Activated CD8-positive, alpha-beta memory T cell treated with anti-CD3 and anti-CD28 coated beads for 1 hour (primary cell): ENCODE measurements around the gene NKX1-1.
"Not testable (repeated sequence)": the region's sequence is repeated elsewhere in the genome, so short reads cannot be mapped to it uniquely, and the experiment has no call there.

ENCODE experiments used
- DNase-seq, 2 donors: peaks; one replicate each; pipeline ENCODE4 v3.0.0-alpha.2; 2020; ENCODE audit warnings: low read depth in 1 of 2; ENCODE audit errors: extremely low read depth in 1 of 2

NKX1-1 gene

DNA sequence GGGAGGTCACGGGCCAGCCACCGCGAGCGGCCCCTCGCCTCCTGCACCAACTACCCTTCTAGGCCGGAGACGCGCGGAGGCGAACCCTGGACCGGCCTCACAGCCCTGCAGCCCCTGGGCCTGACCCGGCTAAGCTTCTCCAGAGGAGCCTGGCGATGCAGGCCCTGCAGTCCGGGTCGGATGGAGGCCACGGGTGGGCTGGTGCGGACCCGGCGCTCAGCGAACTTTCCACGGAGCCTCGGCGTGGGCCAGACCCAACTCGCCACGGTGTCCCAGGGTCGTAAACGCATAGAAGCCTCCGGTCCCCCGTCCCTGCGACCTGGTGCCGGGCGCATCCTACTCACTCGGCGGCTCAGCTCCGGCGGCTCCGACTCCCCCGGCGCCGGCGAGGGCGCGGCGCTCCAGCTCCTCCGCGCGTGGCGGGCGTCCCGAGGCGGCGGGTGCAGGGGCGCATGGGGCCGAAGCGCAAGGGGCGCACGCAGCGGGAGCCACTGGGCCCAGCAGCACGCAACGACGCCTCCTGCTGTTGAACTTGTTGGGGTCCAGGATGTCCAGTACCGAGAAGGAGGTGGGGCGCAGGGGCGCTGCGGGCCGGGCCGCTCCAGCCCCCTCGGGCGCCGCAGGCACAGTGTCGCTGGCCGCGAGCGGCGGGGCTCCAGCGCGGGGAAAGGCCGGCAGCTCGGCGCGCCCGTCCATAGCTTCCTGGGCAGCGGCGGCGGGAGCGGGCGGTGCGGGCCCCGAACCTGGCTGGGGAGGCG is 427 bp downstream of the NKX1-1 start:
- DNase-seq, result no peak

DNA sequence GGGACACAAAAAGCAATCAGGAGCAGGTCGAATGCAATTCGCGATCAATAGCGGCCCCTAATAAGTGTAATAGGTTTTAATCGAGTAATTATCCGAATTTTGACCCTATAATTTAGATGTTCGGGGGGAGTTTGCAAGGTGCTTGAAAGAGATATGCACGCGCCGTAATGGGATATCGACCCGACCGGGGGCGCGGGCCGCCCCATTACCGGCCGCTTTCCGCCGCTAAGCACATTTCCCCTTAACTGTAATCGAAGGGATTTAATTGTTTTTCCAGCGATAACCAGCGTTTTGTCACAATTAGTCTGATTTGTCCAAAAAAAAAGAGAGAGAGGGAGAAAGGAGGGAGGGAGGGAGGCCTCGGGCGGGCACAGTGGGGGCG is 997 bp downstream of the NKX1-1 start:
- no peak for DNase-seq

DNA sequence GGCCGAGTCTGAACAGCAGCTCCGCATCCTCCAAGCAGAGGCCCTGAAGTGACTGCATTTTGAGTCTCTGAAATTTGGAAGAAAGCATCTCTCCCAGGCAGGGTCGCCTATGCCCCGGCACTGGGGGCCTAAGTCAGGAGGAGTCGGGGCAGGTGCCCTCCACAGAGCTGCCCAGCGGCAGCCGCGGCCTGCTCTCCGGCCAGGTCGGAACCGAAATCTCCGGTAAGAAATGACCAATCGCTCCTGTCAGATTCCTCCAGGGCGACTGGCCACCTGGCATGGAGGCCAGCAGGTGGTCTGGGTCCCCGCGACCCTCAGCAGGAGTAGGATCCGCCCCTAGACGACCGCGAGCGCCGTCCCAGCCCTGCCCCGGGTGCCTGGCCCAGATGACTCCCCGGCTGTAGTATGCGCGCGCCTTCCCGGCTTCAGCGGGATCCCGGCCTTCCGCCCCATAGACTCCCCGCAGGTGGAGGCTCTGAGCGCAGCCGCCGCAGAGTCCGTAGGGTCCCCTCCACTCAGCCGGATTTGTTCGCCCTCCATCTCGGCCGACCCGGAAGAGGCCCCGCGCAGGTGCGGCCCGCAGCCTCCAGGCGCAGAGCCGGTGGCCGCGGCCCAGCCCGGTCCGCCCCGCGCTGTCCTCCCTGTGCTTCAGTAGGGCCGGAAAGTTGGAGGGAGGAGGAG is 1.5 kb downstream of the NKX1-1 start:
- DNase-seq, result no peak

DNA sequence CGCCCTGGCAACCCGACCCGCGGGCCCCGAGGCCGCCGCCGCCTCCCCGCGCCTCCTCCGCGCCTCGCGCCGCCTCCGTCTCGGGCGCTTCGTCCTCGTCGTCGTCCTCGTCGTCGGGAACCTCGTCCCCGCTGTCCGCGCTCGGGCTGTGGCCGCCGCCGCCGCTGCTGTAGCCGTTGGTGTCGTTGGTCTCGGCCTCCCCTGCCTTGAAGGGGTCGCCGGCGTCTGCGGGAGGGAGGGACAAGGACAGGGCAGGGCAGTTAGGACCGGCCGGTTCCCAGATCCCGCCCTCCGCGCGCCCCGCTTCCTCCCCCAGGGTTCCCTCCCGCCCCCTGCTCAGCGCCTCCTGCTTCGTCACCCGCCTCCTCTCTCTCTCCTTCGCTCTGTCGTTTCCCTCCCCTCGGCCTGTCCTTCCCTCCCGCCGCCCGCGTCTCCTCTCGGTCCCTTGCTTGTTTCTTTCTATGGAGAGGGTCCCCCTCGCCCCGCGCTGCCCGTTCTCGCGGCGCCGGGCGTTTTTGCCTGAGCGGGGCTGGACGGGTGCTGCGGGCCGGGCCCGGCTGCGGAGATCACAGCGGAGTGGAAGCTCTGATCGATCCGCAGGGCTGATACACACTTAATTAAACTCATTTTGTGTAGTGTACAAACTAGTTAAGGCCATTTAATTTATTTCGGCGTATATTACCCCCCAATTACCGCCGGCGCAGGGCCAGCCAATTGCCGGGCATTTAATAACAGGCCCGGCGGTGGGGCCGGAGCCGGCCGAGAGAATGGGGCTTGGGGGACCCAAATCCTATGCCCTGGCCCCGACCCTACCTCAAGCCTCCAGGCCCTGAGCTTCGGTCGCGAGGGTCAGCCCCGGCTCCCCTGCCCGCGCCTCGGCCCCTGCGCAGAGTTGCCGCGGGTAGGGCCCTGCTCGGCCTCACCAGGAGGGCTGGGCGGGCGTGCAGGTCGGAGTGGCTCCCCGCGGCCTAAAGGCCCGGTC is 2.4 kb downstream of the NKX1-1 start:
- DNase-seq, result no peak

DNA sequence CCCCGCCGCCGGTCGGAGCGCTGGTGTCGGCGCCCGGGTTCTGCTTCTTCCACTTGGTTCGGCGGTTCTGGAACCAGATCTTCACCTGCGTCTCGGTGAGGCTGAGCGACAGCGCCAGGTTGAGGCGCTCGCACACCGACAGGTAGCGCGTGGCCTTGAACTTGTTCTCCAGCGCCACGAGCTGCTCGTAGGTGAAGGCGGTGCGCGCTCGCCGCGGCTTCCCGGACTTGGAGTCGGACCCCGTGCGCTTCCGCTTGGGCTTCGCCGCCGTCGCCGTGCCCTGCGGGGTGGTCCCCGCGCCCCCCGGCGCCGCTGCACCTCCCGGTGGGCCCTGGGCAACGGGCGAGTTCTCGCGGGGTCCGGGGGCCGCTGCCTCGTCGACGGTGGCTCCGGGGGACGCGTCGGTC is 3.1 kb downstream of the NKX1-1 start:
- DNase-seq, result no peak

DNA sequence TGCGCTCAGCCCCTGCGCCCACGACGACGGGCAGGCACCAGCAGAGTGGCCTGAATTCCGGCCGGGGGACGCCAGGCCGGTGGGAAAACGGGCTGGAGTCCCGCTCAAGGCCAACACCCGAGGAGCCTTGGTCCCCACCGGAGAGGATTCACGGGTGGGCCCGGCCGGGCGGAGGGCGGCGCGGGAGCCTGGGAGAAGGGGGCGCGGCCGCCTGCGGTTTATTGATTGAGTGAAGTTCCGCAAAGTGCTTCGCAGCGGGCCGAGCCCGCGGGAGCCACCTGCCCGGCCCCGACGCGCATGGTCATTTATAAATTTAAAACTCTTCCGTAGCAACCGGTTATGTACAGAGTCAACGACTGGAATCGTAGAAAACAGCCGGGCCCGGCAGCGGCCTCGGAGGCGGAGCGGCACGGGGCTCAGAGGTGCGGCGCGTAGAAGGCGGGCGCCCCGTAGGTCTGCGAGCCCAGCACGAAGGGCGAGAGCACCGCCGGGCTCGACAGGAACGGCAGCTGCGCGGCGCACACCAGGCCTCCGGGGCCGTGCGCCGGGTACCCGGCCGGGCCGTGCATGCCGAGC is 3.6 kb downstream of the NKX1-1 start:
- no peak for DNase-seq

DNA sequence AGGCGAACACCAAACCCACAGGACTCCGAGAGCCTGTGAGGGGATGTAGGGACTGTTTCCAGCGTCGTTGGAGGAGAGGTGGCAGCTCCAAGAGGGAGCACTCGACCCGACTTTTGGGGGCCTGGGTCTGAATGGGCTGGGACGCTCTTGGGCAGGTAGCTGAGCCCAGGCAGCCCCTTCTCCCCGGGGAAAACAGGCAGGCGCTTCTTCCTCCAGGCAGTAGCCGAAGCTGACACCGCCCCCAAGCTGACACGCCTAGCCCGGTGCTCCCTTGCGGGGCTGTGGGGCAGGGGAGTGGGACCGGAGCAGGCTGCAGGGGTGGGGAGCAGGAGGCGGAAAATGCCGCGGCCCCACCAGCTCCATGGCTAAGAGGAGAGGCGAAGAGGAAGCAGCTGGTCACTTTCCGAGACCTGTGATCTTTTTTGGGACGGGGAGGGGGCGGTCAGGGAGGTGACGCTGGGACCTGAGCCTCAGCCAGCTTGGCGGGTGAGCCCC is 4.2 kb downstream of the NKX1-1 start:
- DNase-seq, result no peak

DNA sequence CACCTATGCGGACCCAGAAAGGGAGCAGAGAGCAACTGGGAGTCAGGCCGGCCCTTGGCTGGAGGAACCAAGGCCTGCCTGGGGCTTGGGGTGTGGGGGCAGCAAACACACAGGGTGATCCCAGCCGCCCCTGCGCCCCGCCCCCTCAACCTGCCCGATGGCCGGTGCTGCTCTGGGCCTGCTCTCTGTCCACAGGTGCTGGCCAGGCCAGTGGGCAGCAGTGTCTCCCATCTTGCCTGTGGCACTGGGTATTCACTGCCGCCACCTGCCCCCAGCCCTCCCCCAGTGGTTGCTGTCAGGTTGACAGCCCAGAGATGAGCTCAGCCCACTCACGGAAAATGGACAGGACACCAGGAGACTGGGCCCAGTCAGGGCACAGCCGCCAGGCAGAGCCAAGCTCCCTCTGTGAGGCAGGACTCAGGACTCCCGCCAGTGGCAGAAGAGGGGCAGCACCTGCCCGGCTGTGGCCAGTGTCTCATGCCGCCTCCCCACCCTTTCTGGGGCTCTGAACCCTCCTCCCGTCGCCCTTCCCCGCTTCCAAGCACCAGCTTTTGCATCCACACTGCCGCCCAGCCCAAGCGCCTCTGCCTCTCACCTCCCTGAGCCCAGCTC is 4.7 kb downstream of the NKX1-1 start:
- DNase-seq, result no peak

DNA sequence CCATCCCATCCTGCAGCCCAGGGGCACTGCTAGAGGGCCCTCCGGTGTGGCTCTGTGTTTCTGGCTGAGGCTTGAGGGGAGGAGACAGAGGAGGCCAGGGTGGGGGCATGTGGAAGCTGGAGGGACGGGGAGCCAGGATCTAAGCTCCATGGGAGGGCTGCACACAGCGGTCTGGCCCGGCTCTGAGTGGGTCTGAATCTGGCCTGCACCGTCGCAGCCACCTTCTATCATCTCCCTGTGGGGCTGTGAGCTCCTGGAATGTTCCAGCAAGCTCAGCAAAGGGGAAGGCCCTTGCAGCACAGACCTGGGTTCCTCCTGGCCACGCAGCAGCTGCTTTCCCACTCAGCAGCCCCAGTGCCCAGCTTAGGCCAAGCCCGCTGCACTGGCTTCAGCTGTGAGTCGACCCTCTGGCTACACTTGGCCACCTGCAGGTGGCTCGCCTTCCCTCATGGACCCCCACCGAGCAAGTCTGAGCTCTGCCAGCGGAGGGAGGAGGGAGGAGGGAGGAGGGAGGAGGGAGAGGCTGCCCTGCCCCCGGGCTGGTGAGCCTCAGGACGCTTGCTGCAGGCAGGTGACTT is 5.3 kb downstream of the NKX1-1 start:
- DNase-seq, result no peak

DNA sequence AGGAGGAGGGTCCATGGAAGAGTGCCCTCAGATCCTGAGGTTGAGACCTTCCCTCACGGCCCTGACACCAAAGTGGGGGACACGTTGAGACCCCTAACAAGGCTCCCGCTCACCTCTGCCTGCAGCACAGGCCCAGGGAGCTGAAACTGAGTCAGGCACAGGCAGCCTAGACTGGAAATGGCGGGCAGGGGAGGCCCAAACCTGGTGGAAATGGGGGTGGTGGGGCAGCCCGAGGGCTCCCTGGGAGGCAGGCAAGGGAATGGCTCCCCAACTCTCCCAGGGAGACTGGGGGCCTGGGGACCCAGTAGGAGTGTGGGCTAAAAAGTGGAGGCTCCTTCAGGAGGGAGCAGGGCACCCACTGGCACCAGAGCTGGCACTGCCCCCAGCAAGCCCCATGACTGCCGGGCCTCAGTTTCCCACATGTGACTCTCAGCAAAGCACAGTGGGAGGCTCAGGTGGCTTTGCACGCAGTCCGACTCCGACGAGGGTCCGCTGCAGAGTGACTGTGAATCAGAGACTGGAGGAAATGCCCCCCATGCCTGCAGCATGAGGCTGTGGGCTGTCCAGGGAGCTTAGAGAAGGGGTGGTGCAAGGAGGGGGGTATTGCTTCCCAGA is 5.9 kb downstream of the NKX1-1 start:
- no peak for DNase-seq

DNA sequence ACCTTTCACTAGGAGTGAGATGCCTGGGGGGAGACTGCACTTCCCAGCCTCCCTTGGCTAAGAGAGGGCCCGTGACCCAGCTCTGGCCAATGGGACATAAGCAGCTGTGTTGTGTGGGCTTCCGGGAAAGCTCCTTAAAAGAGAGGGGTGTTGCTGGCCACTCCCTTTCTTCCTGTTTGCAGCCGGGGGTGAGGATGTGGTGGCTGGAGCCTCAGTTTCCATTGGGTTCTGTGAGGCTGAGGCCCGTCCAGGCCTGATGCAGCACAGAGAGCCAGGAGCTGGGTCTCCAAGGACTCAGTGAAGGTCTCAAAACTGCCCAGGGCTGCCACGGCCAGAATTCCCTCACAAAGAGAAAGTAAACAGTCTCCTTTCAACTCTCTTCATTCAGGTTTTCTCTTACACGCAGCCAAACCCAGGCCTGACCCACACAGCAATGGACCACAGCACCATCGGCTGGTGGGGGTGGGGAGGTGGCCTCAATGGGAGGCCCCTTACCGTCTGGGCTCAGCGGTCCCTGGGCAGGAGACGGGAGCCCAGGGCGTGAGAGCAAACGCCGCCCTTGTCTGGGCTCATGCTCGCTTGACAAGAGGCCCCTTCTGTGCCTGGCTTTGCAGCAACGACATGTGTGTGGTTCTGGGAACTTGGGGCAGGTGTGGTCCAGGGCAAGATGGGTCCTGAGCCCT is 6.6 kb downstream of the NKX1-1 start:
- DNase-seq, result no peak

DNA sequence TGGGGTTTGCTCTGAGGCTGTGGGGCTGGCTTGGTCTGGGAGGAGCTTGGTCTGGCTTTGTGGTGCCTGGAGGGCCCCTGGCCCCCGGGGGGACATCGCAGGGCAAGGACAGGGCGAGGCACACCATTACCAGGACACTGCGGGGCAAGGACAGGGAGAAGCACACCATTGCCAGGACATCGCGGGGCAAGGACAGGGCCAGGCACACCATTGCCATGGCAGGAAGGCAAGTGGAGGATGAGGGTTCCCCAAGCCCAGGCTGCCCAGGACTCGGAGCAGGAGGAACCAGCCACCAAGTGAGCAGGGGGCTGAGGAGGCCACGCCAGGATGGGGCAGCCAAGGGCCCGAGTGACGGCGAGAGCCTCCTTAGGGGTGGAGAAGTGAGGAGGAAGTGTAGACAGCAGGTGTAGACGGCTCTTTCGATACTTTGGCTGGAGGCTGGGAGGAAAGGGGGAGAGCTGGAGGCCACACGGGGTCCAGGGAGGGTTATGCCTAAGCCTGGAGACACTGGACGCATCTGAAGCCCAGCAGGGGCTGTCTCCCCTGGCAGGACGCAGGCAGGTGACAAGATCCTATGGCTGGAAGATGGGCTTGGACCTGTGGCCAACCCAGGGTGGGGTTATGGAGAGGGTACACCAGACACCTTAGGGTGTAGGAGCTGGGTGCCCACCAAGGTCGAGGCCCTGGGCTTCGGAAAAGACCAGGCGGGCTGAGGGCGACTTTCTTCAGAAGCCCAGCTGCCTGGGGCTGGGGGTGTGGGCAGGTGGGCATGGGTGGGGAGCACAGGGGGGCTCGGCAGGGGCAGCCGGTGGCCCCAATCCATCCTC is 7.3 kb downstream of the NKX1-1 start:
- DNase-seq, result no peak

DNA sequence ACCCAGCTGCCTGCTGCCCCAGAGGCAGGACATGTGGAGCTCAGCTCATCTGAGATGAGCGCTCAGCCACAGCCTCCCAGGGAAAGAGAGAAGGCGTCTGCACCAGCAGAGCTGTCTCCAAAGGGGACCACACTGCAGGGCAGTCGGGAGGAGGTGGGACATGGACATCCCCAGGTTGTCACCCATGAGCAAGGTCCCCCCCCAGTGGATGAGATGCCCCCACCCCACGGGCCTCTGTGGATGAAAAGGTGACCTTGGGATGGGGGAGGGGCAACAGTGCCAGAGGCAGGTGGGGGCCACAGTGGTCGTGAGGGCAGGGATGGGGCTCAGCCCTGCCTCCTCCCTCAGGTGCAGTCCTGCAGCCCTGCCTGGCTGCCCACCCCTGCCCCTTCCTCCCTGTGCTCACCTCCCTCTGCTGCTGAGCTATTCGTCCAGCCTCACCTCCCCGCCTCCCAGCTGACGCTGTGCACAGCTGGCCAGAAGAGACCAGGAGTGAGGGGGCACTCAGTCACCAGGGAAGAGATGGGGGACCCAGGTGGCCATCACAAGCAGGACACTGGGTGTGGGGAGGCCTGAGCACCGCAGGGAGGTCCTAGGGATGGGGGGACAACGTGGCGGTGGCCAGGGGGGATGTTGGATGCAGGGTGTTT is 9.3 kb downstream of the NKX1-1 start:
- DNase-seq, result no peak

DNA sequence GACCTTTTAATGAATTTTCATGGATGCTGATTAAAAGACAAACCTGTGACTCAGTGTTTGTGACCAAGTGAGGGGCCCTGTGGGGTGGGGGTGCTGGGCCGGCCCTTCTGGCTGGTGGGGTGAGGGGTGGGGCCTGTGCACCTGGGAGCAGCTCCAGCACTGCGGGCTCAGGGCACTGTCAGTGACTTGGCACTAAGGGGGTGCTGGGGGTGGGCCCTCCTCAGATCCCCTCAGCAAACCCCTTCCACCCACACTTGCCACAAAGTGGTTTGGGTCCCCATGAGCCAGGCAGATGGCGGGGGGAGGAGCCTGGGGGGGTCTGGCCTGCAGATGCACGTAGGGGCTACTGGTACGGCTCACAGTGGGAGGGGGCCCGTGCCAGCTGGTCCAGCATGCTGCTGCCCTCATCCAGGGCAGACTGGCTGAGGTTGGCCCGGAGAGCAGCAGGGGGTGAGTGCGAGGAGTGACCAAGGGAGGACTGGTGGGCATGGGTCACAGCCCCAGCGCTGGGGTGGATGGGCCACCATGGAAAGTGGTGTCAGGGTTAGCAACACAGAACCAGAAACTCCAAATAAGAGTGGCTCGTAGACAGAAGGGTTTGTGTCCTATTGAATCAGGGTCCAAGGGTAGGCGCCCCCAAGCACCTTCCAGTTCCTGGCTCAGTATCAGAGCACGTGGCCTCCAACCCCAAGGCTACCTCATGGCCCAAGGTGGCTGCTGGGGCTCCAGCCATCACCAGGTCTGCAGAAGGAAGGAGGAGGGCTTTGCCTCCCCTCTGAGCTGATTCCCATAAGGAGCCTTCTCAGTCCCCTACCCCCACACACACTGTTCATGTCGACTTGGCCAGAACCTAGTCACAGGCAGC is 10.1 kb downstream of the NKX1-1 start:
- DNase-seq, result no peak

DNA sequence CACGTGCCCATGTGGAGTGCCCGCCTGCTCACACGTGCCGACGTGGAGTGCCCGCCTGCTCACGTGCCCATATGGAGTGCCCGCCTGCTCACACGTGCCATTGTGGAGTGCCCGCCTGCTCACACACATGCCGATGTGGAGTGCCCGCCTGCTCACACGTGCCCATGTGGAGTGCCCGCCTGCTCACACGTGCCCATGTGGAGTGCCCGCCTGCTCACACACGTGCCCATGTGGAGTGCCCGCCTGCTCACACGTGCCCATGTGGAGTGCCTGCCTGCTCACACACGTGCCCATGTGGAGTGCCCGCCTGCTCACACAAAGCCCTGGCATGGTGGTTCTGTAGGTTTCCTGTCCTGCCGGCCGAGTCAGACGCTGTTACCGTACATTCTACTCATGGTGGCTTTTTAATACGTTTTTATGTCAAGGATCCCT is 10.8 kb downstream of the NKX1-1 start:
- not testable (repeated sequence) for DNase-seq

DNA sequence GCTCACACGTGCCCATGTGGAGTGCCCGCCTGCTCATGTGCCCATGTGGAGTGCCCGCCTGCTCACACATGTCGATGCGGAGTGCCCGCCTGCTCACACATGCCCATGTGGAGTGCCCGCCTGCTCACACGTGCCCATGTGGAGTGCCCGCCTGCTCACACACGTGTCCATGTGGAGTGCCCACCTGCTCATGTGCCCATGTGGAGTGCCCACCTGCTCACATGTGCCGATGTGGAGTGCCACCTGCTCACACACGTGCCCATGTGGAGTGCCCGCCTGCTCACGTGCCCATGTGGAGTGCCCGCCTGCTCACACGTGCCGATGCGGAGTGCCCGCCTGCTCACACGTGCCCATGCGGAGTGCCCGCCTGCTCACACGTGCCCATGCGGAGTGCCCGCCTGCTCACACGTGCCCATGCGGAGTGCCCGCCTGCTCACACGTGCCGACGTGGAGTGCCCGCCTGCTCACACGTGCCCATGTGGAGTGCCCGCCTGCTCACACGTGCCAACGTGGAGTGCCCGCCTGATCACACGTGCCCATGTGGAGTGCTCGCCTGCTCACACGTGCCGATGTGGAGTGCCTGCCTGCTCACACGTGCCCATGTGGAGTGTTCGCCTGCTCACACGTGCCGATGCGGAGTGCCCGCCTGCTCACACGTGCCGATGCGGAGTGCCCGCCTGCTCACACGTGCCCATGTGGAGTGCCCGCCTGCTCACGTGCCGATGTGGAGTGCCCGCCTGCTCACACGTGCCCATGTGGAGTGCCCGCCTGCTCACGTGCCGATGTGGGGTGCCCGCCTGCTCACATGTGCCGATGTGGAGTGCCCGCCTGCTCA is 11.5 kb downstream of the NKX1-1 start:
- not testable (repeated sequence) for DNase-seq
